ENCODE measurements around the gene IAPP.
"Not testable (repeated sequence)": the region's sequence is repeated elsewhere in the genome, so short reads cannot be mapped to it uniquely, and the experiment has no call there.

IAPP gene

DNA sequence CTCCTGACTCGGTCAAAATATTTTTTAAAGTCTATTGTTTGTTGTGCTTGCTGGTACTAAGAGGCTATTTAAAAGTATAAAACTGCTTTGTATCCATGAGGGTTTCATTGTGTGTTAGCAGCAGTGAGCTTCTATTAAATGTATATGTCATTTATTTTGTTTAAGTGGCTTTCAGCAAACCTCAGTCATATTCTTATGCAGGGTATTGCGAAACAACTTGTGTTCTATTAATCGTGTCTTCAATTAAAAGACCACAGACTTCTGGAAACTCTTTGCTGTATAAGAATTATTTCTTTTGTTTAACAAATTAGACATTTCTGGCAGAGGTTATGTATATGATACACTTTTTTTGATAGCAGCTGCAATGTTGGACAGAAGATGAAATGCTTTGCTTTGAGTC, 6.5 kb downstream of the IAPP start:
- DNase-seq (ENCODE audit: low read depth, low spot score): no peak

DNA sequence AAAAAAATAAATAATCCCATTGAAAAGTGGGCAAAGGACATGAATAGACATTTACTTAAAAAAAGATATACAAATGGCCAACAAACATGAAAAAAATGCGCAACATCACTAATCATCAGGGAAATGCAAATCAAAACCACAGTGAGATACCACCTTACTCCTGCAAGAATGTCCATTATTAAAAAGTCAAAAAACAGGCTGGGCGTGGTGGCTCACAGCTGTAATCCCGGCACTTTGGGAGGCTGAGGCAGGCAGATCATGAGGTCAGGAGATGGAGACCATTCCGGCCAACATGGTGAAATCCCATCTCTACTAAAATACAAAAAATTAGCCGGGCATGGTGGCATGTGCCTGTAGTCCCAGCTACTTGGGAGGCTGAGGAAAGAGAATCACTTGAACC, 8.6 kb downstream of the IAPP start:
- DNase-seq (ENCODE audit: low read depth, low spot score): not testable (repeated sequence)

DNA sequence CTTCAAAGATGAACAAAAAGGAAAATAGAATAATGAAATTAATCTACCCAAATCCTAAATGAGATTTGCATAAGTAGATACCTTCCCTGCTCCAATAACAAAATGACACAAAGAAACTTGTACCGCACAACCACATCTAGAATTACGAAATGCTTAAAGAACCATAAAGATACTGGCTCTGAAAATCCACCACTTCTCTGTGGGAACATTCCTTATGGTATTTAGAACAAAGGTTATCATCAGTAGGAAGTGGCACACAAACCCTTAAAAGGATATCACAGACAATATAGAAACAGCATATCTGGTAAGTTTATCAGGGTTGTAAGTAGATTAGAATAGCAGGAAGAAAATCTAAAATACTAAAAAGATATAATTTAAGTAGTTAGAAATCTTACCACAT, 11.6 kb downstream of the IAPP start:
- DNase-seq (ENCODE audit: low read depth, low spot score): no peak

DNA sequence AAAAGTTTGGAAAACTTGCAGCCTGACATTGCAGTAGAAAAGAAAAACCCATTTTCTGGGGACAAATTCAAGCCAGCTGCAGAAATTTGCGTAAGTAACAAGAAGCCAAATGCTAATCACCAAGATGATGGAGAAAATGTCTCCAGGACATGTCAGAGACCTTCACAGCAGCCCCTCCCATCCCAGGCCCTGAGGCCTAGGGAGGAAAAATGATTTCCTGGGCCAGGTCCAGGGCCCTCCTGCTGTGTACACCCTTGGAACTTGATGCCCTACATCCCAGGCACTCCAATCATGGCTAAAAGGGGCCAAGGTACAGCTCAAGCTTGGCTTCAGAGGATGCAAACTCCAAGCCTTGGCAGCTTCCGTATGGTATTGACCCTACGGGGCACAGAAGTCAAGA, 14.5 kb downstream of the IAPP start:
- DNase-seq (ENCODE audit: low read depth, low spot score): no peak

DNA sequence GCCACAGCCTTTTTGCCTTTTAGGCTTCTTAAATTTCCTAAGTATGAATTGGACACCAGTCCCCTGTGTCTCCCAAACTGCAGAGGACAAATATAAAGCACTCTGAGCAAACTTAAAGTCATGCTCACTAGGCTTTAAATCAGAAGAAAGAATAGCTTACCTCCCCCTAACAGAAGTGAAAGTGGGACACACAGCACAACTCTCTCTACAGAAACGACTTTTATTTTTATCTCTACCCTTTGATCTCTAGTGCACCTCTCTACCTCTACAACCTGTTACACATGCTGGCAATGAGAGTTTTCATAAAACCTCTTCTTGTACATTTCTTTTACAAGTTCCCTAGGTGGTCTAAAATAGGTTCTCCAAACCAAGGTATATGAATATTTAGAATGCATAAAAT, 19.7 kb downstream of the IAPP start:
- no peak for DNase-seq (ENCODE audit: low read depth, low spot score)

DNA sequence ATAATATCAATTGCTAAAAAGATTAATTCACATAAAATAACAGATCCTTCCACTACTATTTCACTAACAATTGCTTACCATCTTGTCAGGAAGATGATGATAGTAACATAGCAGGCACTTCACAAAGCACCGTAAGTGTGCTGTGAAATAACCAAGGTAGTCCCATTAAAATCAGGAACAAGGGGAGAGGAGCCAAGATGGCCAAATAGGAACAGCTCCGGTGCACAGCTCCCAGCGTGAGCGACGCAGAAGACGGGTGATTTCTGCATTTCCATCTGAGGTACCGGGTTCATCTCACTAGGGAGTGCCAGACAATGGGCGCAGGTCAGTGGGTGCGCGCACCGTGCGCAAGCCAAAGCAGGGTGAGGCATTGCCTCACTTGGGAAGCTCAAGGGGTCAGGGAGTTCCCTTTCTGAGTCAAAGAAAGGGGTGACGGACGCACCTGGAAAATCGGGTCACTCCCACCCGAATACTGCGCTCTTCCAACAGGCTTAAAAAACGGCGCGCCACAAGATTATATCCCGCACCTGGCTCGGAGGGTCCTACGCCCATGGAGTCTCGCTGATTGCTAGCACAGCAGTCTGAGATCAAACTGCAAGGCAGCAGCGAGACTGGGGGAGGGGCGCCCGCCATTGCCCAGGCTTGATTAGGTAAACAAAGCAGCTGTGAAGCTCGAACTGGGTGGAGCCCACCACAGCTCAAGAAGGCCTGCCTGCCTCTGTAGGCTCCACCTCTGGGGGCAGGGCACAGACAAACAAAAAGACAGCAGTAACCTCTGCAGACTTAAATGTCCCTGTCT, 22.3 kb downstream of the IAPP start:
- not testable (repeated sequence) for DNase-seq (ENCODE audit: low read depth, low spot score)

DNA sequence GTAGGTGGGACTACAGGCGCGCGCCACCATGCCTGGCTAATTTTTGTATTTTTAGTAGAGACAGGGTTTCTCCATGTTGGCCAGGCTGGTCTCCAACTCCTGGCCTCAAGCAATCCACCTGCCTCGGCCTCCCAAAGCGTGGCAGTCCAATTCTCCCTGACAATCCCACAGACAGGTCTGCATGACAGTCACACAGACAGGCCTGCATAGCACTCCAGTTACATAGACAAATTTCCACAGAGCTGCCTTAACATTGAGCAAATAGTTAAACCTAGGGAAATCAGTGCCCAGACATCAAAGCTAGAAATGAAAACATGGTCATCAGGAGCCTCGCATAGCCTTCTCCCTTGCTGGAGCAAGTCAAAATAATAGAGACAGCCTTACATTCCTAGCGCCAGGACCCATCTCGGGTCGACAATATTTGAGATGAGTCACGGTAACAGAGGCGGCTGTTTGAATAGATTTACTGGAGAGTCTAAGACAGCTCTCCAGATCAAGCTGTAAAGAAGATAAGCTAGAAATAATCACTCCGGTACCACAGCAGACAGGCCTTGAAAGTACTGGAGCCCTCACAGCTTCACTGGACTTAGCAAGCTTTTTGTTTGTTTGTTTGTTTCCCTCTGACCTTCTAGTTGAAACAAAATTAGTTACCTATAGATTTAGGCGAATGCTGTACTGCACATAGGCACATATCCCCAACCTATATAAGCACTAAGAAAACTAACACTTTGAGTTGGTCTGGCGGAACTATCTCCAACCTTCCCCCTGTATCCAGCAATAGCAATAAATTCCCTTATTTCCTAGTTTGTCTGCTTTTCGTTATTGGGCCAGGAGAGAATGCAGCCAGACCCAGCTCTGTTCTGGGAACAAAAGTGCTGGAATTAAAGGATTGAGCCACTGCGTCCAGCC, 40.9 kb downstream of the IAPP start:
- no peak for DNase-seq (ENCODE audit: low read depth, low spot score)

DNA sequence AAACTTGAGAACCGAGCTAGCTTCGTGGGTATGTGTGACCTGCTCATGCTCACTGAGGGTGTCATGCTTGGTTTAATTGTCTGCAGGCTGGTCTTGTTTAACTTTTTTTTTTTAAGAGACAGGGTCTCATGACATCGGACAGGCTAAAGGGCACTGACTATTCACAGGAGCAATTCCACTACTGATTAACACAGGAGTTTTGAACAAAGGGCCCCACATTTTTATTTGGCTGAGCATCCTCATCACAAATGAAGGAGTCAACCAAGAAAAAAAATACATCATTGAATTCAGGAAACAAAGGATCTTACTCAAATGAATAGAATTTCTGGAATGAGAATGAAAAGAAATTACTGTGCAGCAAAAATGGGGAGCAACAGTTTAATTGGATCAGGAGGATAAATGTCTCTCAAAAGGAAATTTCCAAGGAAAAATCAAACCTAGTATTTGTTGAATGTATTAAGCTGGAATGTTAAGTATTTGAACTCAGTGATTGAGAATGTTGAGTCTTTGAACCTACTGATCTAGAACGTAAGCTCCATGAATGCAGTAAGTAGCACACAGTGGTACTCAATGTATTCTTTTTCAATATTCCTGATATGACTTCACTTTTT, 43.9 kb downstream of the IAPP start:
- DNase-seq (ENCODE audit: low read depth, low spot score): no peak

DNA sequence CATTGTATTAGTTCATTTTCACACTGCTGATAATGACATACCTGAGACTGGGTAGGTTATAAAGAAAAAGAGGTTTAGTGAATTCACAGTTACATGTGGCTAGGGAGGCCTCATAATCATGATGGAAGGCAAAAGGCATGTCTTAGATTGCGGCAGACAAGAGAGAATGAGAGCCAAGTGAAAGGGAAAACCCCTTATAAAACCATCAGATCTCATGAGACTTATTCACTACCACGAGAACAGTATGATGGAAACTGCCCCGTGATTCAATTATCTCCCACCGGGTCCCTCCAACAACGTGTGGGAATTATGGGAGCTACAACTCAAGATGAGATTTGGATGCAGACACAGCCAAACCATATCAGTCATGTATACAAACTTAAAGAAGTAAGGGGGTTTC, 45.7 kb downstream of the IAPP start:
- not testable (repeated sequence) for DNase-seq (ENCODE audit: low read depth, low spot score)

DNA sequence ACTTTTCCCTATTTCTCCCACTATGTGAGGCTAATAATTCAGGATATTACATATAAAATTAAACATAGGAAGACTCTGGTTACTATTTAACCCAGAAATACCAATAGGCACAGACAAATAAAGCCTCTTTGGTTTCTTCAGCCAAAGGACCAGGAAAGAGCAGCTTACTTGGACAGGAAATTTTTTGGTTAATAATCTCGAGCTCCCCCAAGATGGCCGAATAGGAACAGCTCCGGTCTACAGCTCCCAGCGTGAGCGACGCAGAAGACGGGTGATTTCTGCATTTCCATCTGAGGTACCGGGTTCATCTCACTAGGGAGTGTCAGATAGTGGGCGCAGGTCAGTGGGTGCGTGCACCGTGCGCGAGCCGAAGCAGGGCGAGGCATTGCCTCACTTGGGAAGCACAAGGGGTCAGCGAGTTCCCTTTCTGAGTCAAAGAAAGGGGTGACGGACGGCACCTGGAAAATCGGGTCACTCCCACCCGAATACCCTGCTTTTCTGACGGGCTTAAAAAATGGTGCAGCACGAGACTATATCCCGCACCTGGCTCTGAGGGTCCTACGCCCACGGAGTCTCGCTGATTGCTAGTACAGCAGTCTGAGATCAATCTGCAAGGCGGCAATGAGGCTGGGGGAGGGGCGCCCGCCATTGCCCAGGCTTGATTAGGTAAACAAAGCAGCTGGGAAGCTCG, 46.5 kb downstream of the IAPP start:
- not testable (repeated sequence) for DNase-seq (ENCODE audit: low read depth, low spot score)

DNA sequence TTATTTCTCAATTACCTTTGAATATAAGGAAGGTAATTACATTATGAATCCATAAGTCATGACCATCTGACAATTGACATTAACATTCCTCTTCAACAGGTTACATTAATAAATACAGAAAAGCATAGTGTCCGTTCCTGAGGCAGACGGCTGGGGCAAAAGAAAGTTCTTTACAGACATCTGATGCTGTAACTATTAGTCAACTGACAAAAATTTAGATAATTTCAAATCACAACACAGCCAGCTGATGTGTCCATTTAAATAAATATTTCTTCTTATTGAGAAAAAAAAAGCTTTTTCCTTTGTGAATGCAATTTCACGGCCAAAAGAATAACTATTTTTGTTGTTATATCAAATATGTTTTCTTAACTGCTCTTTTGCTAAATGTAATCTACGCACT, 55.5 kb downstream of the IAPP start:
- DNase-seq (ENCODE audit: low read depth, low spot score): no peak

All from activated naive CD8-positive, alpha-beta T cell treated with anti-CD3 and anti-CD28 coated beads, Interleukin-2, amount 50 U/mL, for 16 hours (primary cell).